Mesenchymal stem cell (in vitro differentiated cells and primary cell): Measurements from ENCODE around the gene PYGO1. TPM values are rescaled to one million over a fixed set of nuclear protein-coding genes. Genes with fewer than 3 reads are reported as not detected.

Experiments used
- DNase-seq: peaks from one replicate; pipeline ENCODE4 v3.0.0-alpha.2; 2013
- H2AFZ ChIP-seq: one replicate; pipeline ENCODE4 v1.6.1; 2013; ENCODE audit warnings: low read depth, mild to moderate bottlenecking, control low read depth, inconsistent platforms, low read length, moderate library complexity
- H2AK5ac ChIP-seq: 2 replicates; pipeline ENCODE4 v1.6.1; 2013; ENCODE audit warnings: low read length, moderate library complexity, mild to moderate bottlenecking, inconsistent platforms; ENCODE audit not compliant: severe bottlenecking
- H2BK120ac ChIP-seq: one replicate; pipeline ENCODE4 v1.6.1; 2013; ENCODE audit warnings: low read depth, mild to moderate bottlenecking, inconsistent platforms, low read length, moderate library complexity
- H2BK12ac ChIP-seq, 2 experiments: one replicate each; pipeline ENCODE4 v1.6.1; 2013; ENCODE audit warnings: inconsistent platforms in 2 of 2, low read length in 2 of 2, mild to moderate bottlenecking in 2 of 2, moderate library complexity in 2 of 2, control low read depth in 1 of 2
- H2BK15ac ChIP-seq: one replicate; pipeline ENCODE4 v1.6.1; 2013; ENCODE audit warnings: mild to moderate bottlenecking, low read depth, inconsistent platforms; ENCODE audit not compliant: poor library complexity, severe bottlenecking
- H2BK5ac ChIP-seq: 2 replicates; pipeline ENCODE4 v1.6.1; 2013; ENCODE audit warnings: low read depth, mild to moderate bottlenecking, low read length, control low read depth, inconsistent platforms; ENCODE audit not compliant: poor library complexity, severe bottlenecking
- H3K14ac ChIP-seq, 2 experiments: one replicate each; pipeline ENCODE4 v1.6.1; 2013; ENCODE audit warnings: inconsistent platforms in 2 of 2, low read length in 2 of 2, control low read depth in 1 of 2, mild to moderate bottlenecking in 1 of 2, moderate library complexity in 1 of 2
- H3K18ac ChIP-seq, 2 experiments: one replicate each; pipeline ENCODE4 v1.6.1; 2013; ENCODE audit warnings: inconsistent platforms in 2 of 2, low read length in 2 of 2, control low read depth in 1 of 2, low read depth in 1 of 2, mild to moderate bottlenecking in 1 of 2
- H3K23ac ChIP-seq, 2 experiments: one replicate each; pipeline ENCODE4 v1.6.1; 2013; ENCODE audit warnings: inconsistent platforms in 2 of 2, low read length in 2 of 2, mild to moderate bottlenecking in 2 of 2, moderate library complexity in 2 of 2, control low read depth in 1 of 2
- H3K27ac ChIP-seq: 2 replicates; pipeline ENCODE4 v1.5.1; 2013; ENCODE audit warnings: mild to moderate bottlenecking, moderate library complexity, low read length, control low read depth, inconsistent platforms; ENCODE audit not compliant: poor library complexity, severe bottlenecking
- H3K27me3 ChIP-seq, 2 experiments: 2 replicates each; pipeline versions ENCODE4 v1.6.1 to v1.7.0; 2013; ENCODE audit warnings: low read length in 2 of 2, mild to moderate bottlenecking in 2 of 2, moderate library complexity in 2 of 2, control low read depth in 1 of 2, inconsistent platforms in 1 of 2; ENCODE audit not compliant: control insufficient read depth in 1 of 2, insufficient read depth in 1 of 2
- H3K36me3 ChIP-seq, 2 experiments: 2 replicates each; pipeline versions ENCODE4 v1.6.1 to v1.7.0; 2013; ENCODE audit warnings: low read length in 2 of 2, control low read depth in 1 of 2, inconsistent platforms in 1 of 2, low read depth in 1 of 2, mild to moderate bottlenecking in 1 of 2; ENCODE audit not compliant: insufficient read depth in 2 of 2, control insufficient read depth in 1 of 2
- H3K4ac ChIP-seq, 2 experiments: one replicate each; pipeline ENCODE4 v1.6.1; 2013; ENCODE audit warnings: inconsistent platforms in 2 of 2, low read length in 2 of 2, mild to moderate bottlenecking in 2 of 2, moderate library complexity in 2 of 2, control low read depth in 1 of 2, low read depth in 1 of 2
- H3K4me1 ChIP-seq: 2 replicates; pipeline ENCODE4 v1.6.1; 2013; ENCODE audit warnings: low read depth, low read length, control low read depth; ENCODE audit not compliant: control insufficient read depth, insufficient read depth
- H3K4me2 ChIP-seq: 2 replicates; pipeline ENCODE4 v1.6.1; 2013; ENCODE audit warnings: low read length, mild to moderate bottlenecking, inconsistent platforms; ENCODE audit not compliant: poor library complexity, severe bottlenecking
- H3K4me3 ChIP-seq, 2 experiments: 2 replicates each; pipeline versions ENCODE4 v1.5.1 to v1.7.0; 2013; ENCODE audit warnings: low read length in 2 of 2, mild to moderate bottlenecking in 2 of 2, control low read depth in 1 of 2, low read depth in 1 of 2; ENCODE audit not compliant: insufficient read depth in 1 of 2
- H3K79me1 ChIP-seq: replicated peaks from 2 replicates; pipeline ENCODE4 v1.6.1; 2013; ENCODE audit warnings: mild to moderate bottlenecking, control low read depth, low read length, inconsistent platforms; ENCODE audit not compliant: poor library complexity, severe bottlenecking
- H3K9ac ChIP-seq: 2 replicates; pipeline ENCODE4 v1.7.0; 2013; ENCODE audit warnings: mild to moderate bottlenecking, low read length, moderate library complexity
- H3K9me3 ChIP-seq: 2 replicates; pipeline ENCODE4 v1.7.0; 2013; ENCODE audit warnings: mild to moderate bottlenecking, low read length; ENCODE audit not compliant: control insufficient read depth
- H4K8ac ChIP-seq: one replicate; pipeline ENCODE4 v1.6.1; 2013; ENCODE audit warnings: inconsistent platforms, mild to moderate bottlenecking, low read length, moderate library complexity
- H4K91ac ChIP-seq: one replicate; pipeline ENCODE4 v1.6.1; 2013; ENCODE audit warnings: mild to moderate bottlenecking, low read length, inconsistent platforms
- WGBS: methylation state at CpG from one replicate; pipeline ENCODE4 v1.1.7; 2013; ENCODE audit warnings: mixed read lengths; 5-methylcytosine and 5-hydroxymethylcytosine counted together
- polyA plus RNA-seq, 2 experiments: library from polyadenylated mRNA; stranded (reverse); fragments of 200-250 nt; gene quantifications; one replicate each; pipeline ENCODE4 v1.2.3, GENCODE V29; 2013

PYGO1 gene
- polyA plus RNA-seq (2013, experiment 1 of 2), result 7.4 TPM
- polyA plus RNA-seq (2013, experiment 2 of 2), result 7.1 TPM

GRCh38 chr15:55588070-55588814, at the start of gene PYGO1:
PYGO1 (minus strand) TSS chr15:55588345; CDS start chr15:55587883, 462 bp downstream.
- no peak within 1 kb of the TSS for H2AK5ac ChIP-seq
- WGBS, result under 1% methylated on average over 70 of the region's 107 CpGs
- peak within 1 kb of the TSS in 1 of 2 experiments; percentile 59 for H3K23ac ChIP-seq

DNA sequence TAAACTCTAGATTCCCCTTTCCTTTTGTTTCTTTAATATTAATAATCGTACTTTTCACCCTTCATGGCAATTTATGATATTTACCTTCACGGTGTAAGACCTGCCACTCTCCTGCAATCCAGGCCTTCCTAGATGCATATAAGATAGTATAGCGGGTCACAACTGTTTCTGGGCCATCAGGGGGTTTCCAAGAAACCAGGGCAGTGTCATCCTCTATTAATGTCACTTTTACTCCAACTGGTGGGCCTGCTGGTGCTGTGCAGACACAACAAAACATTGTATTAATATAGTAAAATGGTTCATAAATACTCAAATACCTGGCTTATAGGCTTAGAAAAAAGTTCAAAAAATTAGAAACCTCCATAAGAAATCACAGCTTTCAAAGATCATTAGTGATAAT, 48.9 kb upstream of the PYGO1 start:
- Histone ChIP-seq H4K8ac (no peak overlapping the region), H2AK5ac (no peak overlapping the region), H3K23ac (no peak overlapping the region), H3K18ac (no peak overlapping the region), H3K27ac (no peak overlapping the region), H3K9ac (no peak overlapping the region), H3K4me1 (peaks cover 2% of the 10 kb centered on the region), H2BK5ac (no peak overlapping the region), H2AFZ (no peak overlapping the region), H3K4me3 (no peak overlapping the region), H2BK120ac (no peak overlapping the region), H3K4me2 (no peak overlapping the region), H3K14ac (no peak overlapping the region), H3K36me3 (peaks cover 0 to 3% of the 10 kb centered on the region in 2 experiments), H3K79me1 (no peaks in the 10 kb centered on the region), H2BK12ac (no peak overlapping the region), H3K27me3 (no peaks in the 10 kb centered on the region), H3K9me3 (no peaks in the 10 kb centered on the region), H4K91ac (no peak overlapping the region), H2BK15ac (no peak overlapping the region), H3K4ac (no peak overlapping the region)
- WGBS, result 95% methylated on average over 2 of the region's 3 CpGs
- DNase-seq, result no peak

More at GRCh38 chr15:55588070-55588814, at the start of gene PYGO1:
- H2AFZ ChIP-seq, result peak within 1 kb of the TSS; percentile 60
- H3K27me3 ChIP-seq, result no peaks in the 10 kb centered on the region
- H2BK15ac ChIP-seq, result peak within 1 kb of the TSS; percentile 93
- H3K36me3 ChIP-seq, result no peaks in the 10 kb centered on the region
- H3K4me3 ChIP-seq, result peak within 1 kb of the TSS; percentile 75 to 83
- no peaks in the 10 kb centered on the region for H3K9me3 ChIP-seq
- H3K9ac ChIP-seq, result peak within 1 kb of the TSS; percentile 91
- peak within 1 kb of the TSS in 1 of 2 experiments; percentile 39 for H2BK12ac ChIP-seq
- peak within 1 kb of the TSS; percentile 75 for H4K91ac ChIP-seq
- H3K4me1 ChIP-seq, result peaks cover 2% of the 10 kb centered on the region
- peak; percentile 77 for DNase-seq
- H3K18ac ChIP-seq, result peak within 1 kb of the TSS; percentile 89 to 91
- peak within 1 kb of the TSS; percentile 53 to 74 for H3K14ac ChIP-seq
- H4K8ac ChIP-seq, result peak within 1 kb of the TSS; percentile 89
- peak within 1 kb of the TSS; percentile 89 for H2BK120ac ChIP-seq
- peak within 1 kb of the TSS; percentile 82 to 87 for H3K4ac ChIP-seq
- H3K27ac ChIP-seq, result peak within 1 kb of the TSS; percentile 68
- peaks cover 9% of the 10 kb centered on the region for H3K79me1 ChIP-seq
- peak within 1 kb of the TSS; percentile 37 for H2BK5ac ChIP-seq
- peak within 1 kb of the TSS; percentile 95 for H3K4me2 ChIP-seq

GRCh38 chr15:55633731-55634130, 45.6 kb upstream of the PYGO1 start:
- Histone ChIP-seq H3K4me2 (no peak overlapping the region), H2BK120ac (no peak overlapping the region), H2BK15ac (no peak overlapping the region), H3K36me3 (no peaks in the 10 kb centered on the region), H3K4ac (no peak overlapping the region), H3K27ac (no peak overlapping the region), H3K9ac (no peak overlapping the region), H3K18ac (no peak overlapping the region), H3K27me3 (no peaks in the 10 kb centered on the region), H3K14ac (no peak overlapping the region), H3K79me1 (no peaks in the 10 kb centered on the region), H2BK12ac (no peak overlapping the region), H3K9me3 (no peaks in the 10 kb centered on the region), H3K4me3 (no peak overlapping the region), H4K8ac (no peak overlapping the region), H2BK5ac (no peak overlapping the region), H2AFZ (no peak overlapping the region), H3K4me1 (no peaks in the 10 kb centered on the region), H3K23ac (no peak overlapping the region), H4K91ac (no peak overlapping the region), H2AK5ac (no peak overlapping the region)
- 100% methylated on average over 1 of the region's 1 CpG for WGBS
- no peak for DNase-seq

GRCh38 chr15:55632434-55632833, 44.3 kb upstream of the PYGO1 start:
- Histone ChIP-seq H2BK15ac (no peak overlapping the region), H2BK5ac (no peak overlapping the region), H3K18ac (no peak overlapping the region), H3K4me1 (peaks cover 4% of the 10 kb centered on the region), H4K8ac (no peak overlapping the region), H3K27ac (no peak overlapping the region), H4K91ac (no peak overlapping the region), H2BK120ac (no peak overlapping the region), H2AK5ac (no peak overlapping the region), H3K36me3 (peaks cover 0 to 2% of the 10 kb centered on the region in 2 experiments), H3K27me3 (no peaks in the 10 kb centered on the region), H3K9ac (no peak overlapping the region), H3K4me3 (no peak overlapping the region), H2BK12ac (no peak overlapping the region), H3K14ac (no peak overlapping the region), H3K9me3 (no peaks in the 10 kb centered on the region), H2AFZ (no peak overlapping the region), H3K79me1 (no peaks in the 10 kb centered on the region), H3K23ac (no peak overlapping the region), H3K4ac (no peak overlapping the region), H3K4me2 (no peak overlapping the region)
- WGBS, result 98% methylated on average over 1 of the region's 2 CpGs
- DNase-seq, result no peak
